PFSK-1 (cell line): Measurements from ENCODE around the gene REPIN1.

Source experiments
- SIN3A ChIP-seq: IDR thresholded peaks from 2 replicates; pipeline ENCODE4 v1.6.1; 2012; ENCODE audit warnings: mild to moderate bottlenecking, low read length, moderate library complexity, borderline replicate concordance; ENCODE audit not compliant: insufficient read depth
- TF ChIP-seq, protein P1 (sequence below), 2 experiments: IDR thresholded peaks; 2 replicates each; pipeline versions ENCODE4 v1.6.1 to v1.8.0; 2011 to 2012; ENCODE audit warnings: low read depth in 2 of 2, low read length in 2 of 2, control low read depth in 1 of 2, inconsistent platforms in 1 of 2, mild to moderate bottlenecking in 1 of 2, moderate library complexity in 1 of 2; ENCODE audit not compliant: insufficient read depth in 1 of 2

DNA sequence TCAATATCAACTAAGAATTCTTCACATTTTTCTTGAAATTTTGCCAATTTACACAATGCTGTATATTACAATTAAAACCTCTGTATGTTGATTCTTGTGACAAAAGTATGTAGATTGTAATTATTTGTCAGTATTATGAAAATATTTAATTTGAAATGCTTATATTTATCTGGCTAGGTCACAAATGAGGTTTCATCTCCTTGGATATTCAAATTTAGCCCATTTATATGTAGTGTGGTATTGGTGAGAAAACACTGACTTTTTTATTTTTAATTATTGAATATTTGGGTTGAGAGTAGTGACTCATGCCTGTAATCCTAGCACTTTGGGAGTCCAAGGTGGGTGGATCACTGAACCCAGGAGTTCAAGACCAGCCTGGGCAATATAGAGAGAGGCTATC, 24.3 kb upstream of the REPIN1 start:
- TF ChIP-seq SIN3A = no peak
- TF ChIP-seq, protein P1, sequence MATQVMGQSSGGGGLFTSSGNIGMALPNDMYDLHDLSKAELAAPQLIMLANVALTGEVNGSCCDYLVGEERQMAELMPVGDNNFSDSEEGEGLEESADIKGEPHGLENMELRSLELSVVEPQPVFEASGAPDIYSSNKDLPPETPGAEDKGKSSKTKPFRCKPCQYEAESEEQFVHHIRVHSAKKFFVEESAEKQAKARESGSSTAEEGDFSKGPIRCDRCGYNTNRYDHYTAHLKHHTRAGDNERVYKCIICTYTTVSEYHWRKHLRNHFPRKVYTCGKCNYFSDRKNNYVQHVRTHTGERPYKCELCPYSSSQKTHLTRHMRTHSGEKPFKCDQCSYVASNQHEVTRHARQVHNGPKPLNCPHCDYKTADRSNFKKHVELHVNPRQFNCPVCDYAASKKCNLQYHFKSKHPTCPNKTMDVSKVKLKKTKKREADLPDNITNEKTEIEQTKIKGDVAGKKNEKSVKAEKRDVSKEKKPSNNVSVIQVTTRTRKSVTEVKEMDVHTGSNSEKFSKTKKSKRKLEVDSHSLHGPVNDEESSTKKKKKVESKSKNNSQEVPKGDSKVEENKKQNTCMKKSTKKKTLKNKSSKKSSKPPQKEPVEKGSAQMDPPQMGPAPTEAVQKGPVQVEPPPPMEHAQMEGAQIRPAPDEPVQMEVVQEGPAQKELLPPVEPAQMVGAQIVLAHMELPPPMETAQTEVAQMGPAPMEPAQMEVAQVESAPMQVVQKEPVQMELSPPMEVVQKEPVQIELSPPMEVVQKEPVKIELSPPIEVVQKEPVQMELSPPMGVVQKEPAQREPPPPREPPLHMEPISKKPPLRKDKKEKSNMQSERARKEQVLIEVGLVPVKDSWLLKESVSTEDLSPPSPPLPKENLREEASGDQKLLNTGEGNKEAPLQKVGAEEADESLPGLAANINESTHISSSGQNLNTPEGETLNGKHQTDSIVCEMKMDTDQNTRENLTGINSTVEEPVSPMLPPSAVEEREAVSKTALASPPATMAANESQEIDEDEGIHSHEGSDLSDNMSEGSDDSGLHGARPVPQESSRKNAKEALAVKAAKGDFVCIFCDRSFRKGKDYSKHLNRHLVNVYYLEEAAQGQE (IDR thresholded peaks at IDR 0.05; ENCODE audit: insufficient read depth in 1 of 2, low read depth in 2 of 2, low read length in 2 of 2) = no peak
